Endothelial cell of umbilical vein (primary cell): ENCODE data around the gene RPL13. TPM values are rescaled to one million over a fixed set of nuclear protein-coding genes. Genes with fewer than 3 reads are reported as not detected.

Source experiments
- BruUV-seq: library from RNA; stranded (reverse); fragments of 400-500 nt; replicated peaks from 2 replicates; lab custom pipeline; 2021; lab: Mats Ljungman, UMichigan
- CTCF ChIA-PET: fragments of 300-600, 350-600 bp; sonication (Branson Sonifier 250); formaldehyde crosslinking; loops from one replicate; lab custom pipeline; 2021; ENCODE audit warnings: antibody characterized with exemption, inconsistent platforms; lab: Charles Lee
- POLR2A ChIA-PET: fragments of 300-600, 350-600 bp; sonication (Branson Sonifier 250); formaldehyde crosslinking; loops from one replicate; lab custom pipeline; 2021; ENCODE audit warnings: antibody characterized with exemption, inconsistent platforms; lab: Charles Lee
- DNase-seq: peaks from one replicate; pipeline ENCODE4 v3.0.0-alpha.2; 2011; ENCODE audit warnings: low read depth, low spot score
- FAIRE-seq: peaks from 2 replicates; lab custom pipeline; 2011; peaks lifted over from hg19 to GRCh38; lab: Jason Lieb, UNC
- H2AFZ ChIP-seq: 2 replicates; pipeline ENCODE4 v1.6.0; 2012; ENCODE audit warnings: low read depth, low read length, control low read depth, inconsistent platforms
- H3K27ac ChIP-seq: 2 replicates; pipeline ENCODE4 v1.5.1; 2011; ENCODE audit warnings: low read depth, mild to moderate bottlenecking, control low read depth, low read length, moderate library complexity; ENCODE audit not compliant: insufficient read depth
- H3K27me3 ChIP-seq, 2 experiments: 2 replicates each; pipeline versions ENCODE4 v1.6.0 to v1.6.1; 2011; ENCODE audit warnings: low read length in 2 of 2, mixed read lengths in 1 of 2; ENCODE audit not compliant: control insufficient read depth in 2 of 2, insufficient read depth in 2 of 2
- H3K36me3 ChIP-seq, 2 experiments: 2 replicates in 1 of 2; 3 replicates in 1 of 2; pipeline ENCODE4 v1.5.1; 2011; ENCODE audit warnings: low read length in 2 of 2, mild to moderate bottlenecking in 1 of 2, moderate library complexity in 1 of 2; ENCODE audit not compliant: control insufficient read depth in 2 of 2, insufficient read depth in 2 of 2; ENCODE audit errors: extremely low read depth in 1 of 2
- H3K4me1 ChIP-seq: 3 replicates; pipeline ENCODE4 v1.5.1; 2011; ENCODE audit warnings: mild to moderate bottlenecking, low read length; ENCODE audit not compliant: control insufficient read depth, insufficient read depth; ENCODE audit errors: extremely low read depth
- H3K4me2 ChIP-seq: 2 replicates; pipeline ENCODE4 v1.6.1; 2011; ENCODE audit warnings: low read length, control low read depth, mixed read lengths; ENCODE audit not compliant: insufficient read depth
- H3K4me3 ChIP-seq, 3 experiments: fragments of 200-600 bp in 1 of 3; sonication (generic), shearing (Covaris generic) in 1 of 3; replicated peaks in 1 of 3; 2 replicates each; pipeline ENCODE4 v1.5.1; 2011 to 2016; ENCODE audit warnings: control low read depth in 3 of 3, low read length in 3 of 3, mild to moderate bottlenecking in 2 of 3, inconsistent platforms in 1 of 3, low read depth in 1 of 3, moderate library complexity in 1 of 3; ENCODE audit not compliant: insufficient read depth in 1 of 3
- H3K79me2 ChIP-seq: 2 replicates; pipeline ENCODE4 v1.6.0; 2012; ENCODE audit warnings: low read length, inconsistent platforms; ENCODE audit not compliant: control insufficient read depth, insufficient read depth
- H3K9ac ChIP-seq: replicated peaks from 2 replicates; pipeline ENCODE3; 2011; ENCODE audit warnings: low read length, control low read depth; ENCODE audit not compliant: insufficient read depth; ENCODE audit errors: extremely low read depth
- H3K9me1 ChIP-seq: replicated peaks from 3 replicates; pipeline ENCODE4 v1.6.0; 2011; ENCODE audit warnings: mild to moderate bottlenecking, low read length; ENCODE audit not compliant: control insufficient read depth, insufficient read depth; ENCODE audit errors: extremely low read depth
- H3K9me3 ChIP-seq: replicated peaks from 2 replicates; pipeline ENCODE4 v1.5.1; 2012; ENCODE audit warnings: low read length, inconsistent platforms; ENCODE audit not compliant: control insufficient read depth, insufficient read depth
- H4K20me1 ChIP-seq: replicated peaks from 2 replicates; pipeline ENCODE3; 2011; ENCODE audit warnings: mild to moderate bottlenecking, low read length; ENCODE audit not compliant: control insufficient read depth, insufficient read depth; ENCODE audit errors: extremely low read depth
- CTCF ChIP-seq, 2 donors: IDR thresholded peaks; 1 replicate in 1 of 2; 2 replicates in 1 of 2; pipeline ENCODE4 v1.5.1; 2011; ENCODE audit warnings: low read length in 2 of 2, mild to moderate bottlenecking in 2 of 2, moderate library complexity in 2 of 2, control low read depth in 1 of 2, inconsistent platforms in 1 of 2, low read depth in 1 of 2; ENCODE audit not compliant: insufficient read depth in 1 of 2; ENCODE audit errors: extremely low read depth in 1 of 2
- EZH2 ChIP-seq: IDR thresholded peaks from 2 replicates; pipeline ENCODE4 v1.6.1; 2012; ENCODE audit warnings: borderline replicate concordance, low read depth, mild to moderate bottlenecking, moderate library complexity, low read length, inconsistent platforms; ENCODE audit not compliant: severe bottlenecking
- GATA2 ChIP-seq: IDR thresholded peaks from 2 replicates; pipeline ENCODE4 v1.7.0; 2011; ENCODE audit warnings: low read depth, mild to moderate bottlenecking, moderate library complexity, mixed read lengths, low read length; ENCODE audit not compliant: insufficient read length, insufficient read depth
- JUN ChIP-seq: IDR thresholded peaks from 2 replicates; pipeline ENCODE4 v1.6.1; 2011; ENCODE audit warnings: borderline replicate concordance, low read depth; ENCODE audit not compliant: insufficient read length, insufficient read depth
- MAX ChIP-seq: IDR thresholded peaks from 2 replicates; pipeline ENCODE4 v1.6.1; 2011; ENCODE audit not compliant: insufficient read depth, insufficient read length
- MYC ChIP-seq: IDR thresholded peaks from one replicate; pipeline ENCODE4 v1.6.1; 2011; ENCODE audit warnings: mild to moderate bottlenecking, low read depth, low read length
- POLR2A ChIP-seq: IDR thresholded peaks from 2 replicates; pipeline ENCODE4 v1.6.1; 2012; ENCODE audit warnings: low read depth, mild to moderate bottlenecking, control low read depth, low read length
- dilution Hi-C: fragments of 300-500 bp; cut with MboI; formaldehyde crosslinking; loops from one replicate; pipeline ENCODE4 v1.15.0; 2019; ENCODE audit warnings: low sequenced_read_pairs; ENCODE audit not compliant: extremely low pct_ligation_motif_present
- intact Hi-C: fragments of 100-400 bp; cut with micrococcal nuclease; formaldehyde crosslinking; loops from one replicate; pipeline ENCODE4 v1.10.0; 2022
- polyA plus RNA-seq, 4 experiments: library from polyadenylated mRNA; depleted of rRNA in 3 of 4; stranded (reverse) in 3 of 4; unstranded in 1 of 4; fragments of >200 nt; gene quantifications; 2 replicates each; pipeline versions ENCODE4 v1.2.1 to v1.2.3, GENCODE V29; 2011 to 2012; ENCODE audit warnings: missing spikeins in 1 of 4
- total RNA-seq: library from RNA; stranded (reverse); gene quantifications from 2 replicates; pipeline ENCODE4 v1.2.3, GENCODE V29; 2021

The RPL13 gene
- total and polyA plus RNA-seq, 2 donors (not counting 3 experiments of a cell fraction or from before 2014, with no cell fraction given), result 1,463 to 5,670 TPM

GRCh38 chr16:89557690-89558490 is 2.6 kb upstream of the RPL13 start:
- intact Hi-C loops, result loop anchor here (1.0 to 5.0 kb wide), 3 partner anchors 23 to 225 kb away; no protein-coding TSS in a partner anchor
- Histone ChIP-seq H3K27me3 (no peaks in the 10 kb centered on the region), H3K9ac (no peak overlapping the region), H3K4me1 (peaks cover 15% of the 10 kb centered on the region), H3K27ac (no peak overlapping the region), H4K20me1 (peaks cover 8% of the 10 kb centered on the region), H3K9me1 (no peaks in the 10 kb centered on the region), H3K4me3 (no peak overlapping the region), H3K4me2 (no peak overlapping the region), H3K79me2 (peaks cover 23% of the 10 kb centered on the region), H3K9me3 (no peaks in the 10 kb centered on the region), H2AFZ (no peak overlapping the region), H3K36me3 (peaks cover 13 to 28% of the 10 kb centered on the region in 2 experiments)
- DNase-seq (no peak), FAIRE-seq (no peak)
- BruUV-seq, result no TSS peak
- POLR2A ChIA-PET, result no interaction called here
- dilution Hi-C loops, result no loop called here
- CTCF ChIA-PET, result interaction anchor here (0.6 to 2.0 kb wide), 18 partner anchors 9 to 341 kb away, joined by 3 to 23 read pairs (median 5); partner anchors contain the start of genes SPG7 and ZNF778
- TF ChIP-seq MYC, result no peak
- no peak for TF ChIP-seq EZH2
- TF ChIP-seq POLR2A, result no peak
- no peak for TF ChIP-seq JUN
- no peak for TF ChIP-seq CTCF (IDR thresholded peaks at IDR 0.05; ENCODE audit: extremely low read depth in 1 of 2, insufficient read depth in 1 of 2, low read depth in 1 of 2, low read length in 2 of 2)
- no peak for TF ChIP-seq MAX
- no peak for TF ChIP-seq GATA2
